OCI-LY7 (cell line): Measurements from ENCODE around the gene PCDHA4. TPM values are rescaled to one million over a fixed set of nuclear protein-coding genes. Genes with fewer than 3 reads are reported as not detected.
A peak's percentile ranks its signal among the peaks of the same experiment; 100 is the strongest.
"Not testable (repeated sequence)": the region's sequence is repeated elsewhere in the genome, so short reads cannot be mapped to it uniquely, and the experiment has no call there.

ENCODE experiments used
- BruUV-seq: library from RNA; stranded (reverse); fragments of 400-500 nt; replicated peaks from 2 replicates; lab custom pipeline; 2021; lab: Mats Ljungman, UMichigan
- CTCF ChIA-PET: fragments of 300-600 bp; sonication (Branson Sonifier 250); formaldehyde crosslinking; loops from one replicate; lab custom pipeline; 2022; ENCODE audit warnings: antibody characterized with exemption; ENCODE audit not compliant: unreplicated experiment; lab: Charles Lee
- POLR2A ChIA-PET: fragments of 300-600 bp; sonication (Branson Sonifier 250); formaldehyde crosslinking; loops from one replicate; lab custom pipeline; 2022; ENCODE audit warnings: antibody characterized with exemption; lab: Charles Lee
- DNase-seq: peaks from one replicate; pipeline ENCODE4 v3.0.0-alpha.2; 2015; ENCODE audit warnings: low spot score
- H2AFZ ChIP-seq: fragments of 200-600 bp; sonication (generic), shearing (Covaris generic); 2 replicates; pipeline ENCODE4 v1.6.1; 2014; ENCODE audit warnings: mild to moderate bottlenecking, antibody characterized with exemption, low read length, moderate library complexity
- H3K27ac ChIP-seq: fragments of 200-600 bp; sonication (generic); 2 replicates; pipeline ENCODE4 v1.5.1; 2014; ENCODE audit warnings: mixed run types, low read depth, mild to moderate bottlenecking, moderate library complexity, low read length, inconsistent platforms; ENCODE audit not compliant: poor library complexity, severe bottlenecking
- H3K36me3 ChIP-seq: fragments of 200-600 bp; sonication (generic); 2 replicates; pipeline ENCODE4 v1.6.1; 2014; ENCODE audit warnings: mild to moderate bottlenecking, antibody characterized with exemption, low read length, moderate library complexity, mixed read lengths; ENCODE audit not compliant: insufficient read depth
- H3K4me1 ChIP-seq: fragments of 200-600 bp; sonication (generic); 2 replicates; pipeline ENCODE4 v1.5.1; 2014; ENCODE audit warnings: mild to moderate bottlenecking, low read length; ENCODE audit not compliant: insufficient read depth, poor library complexity, severe bottlenecking
- H3K4me2 ChIP-seq: fragments of 200-600 bp; sonication (generic); 2 replicates; pipeline ENCODE4 v1.6.1; 2014; ENCODE audit warnings: mild to moderate bottlenecking, low read length
- H3K4me3 ChIP-seq: fragments of 200-600 bp; sonication (generic); 2 replicates; pipeline ENCODE4 v1.5.1; 2014; ENCODE audit warnings: mild to moderate bottlenecking, low read depth, low read length; ENCODE audit not compliant: poor library complexity, severe bottlenecking
- H3K79me2 ChIP-seq: fragments of 200-600 bp; sonication (generic); 2 replicates; pipeline ENCODE4 v1.6.1; 2016; ENCODE audit warnings: low read depth, mild to moderate bottlenecking, low read length, moderate library complexity, mixed read lengths; ENCODE audit not compliant: insufficient read depth
- H3K9me2 ChIP-seq: fragments of 200-600 bp; sonication (generic); 2 replicates; pipeline ENCODE4 v1.6.1; 2016; ENCODE audit warnings: mild to moderate bottlenecking, low read length, mixed read lengths; ENCODE audit not compliant: insufficient read depth
- H3K9me3 ChIP-seq: fragments of 200-600 bp; sonication (generic); 2 replicates; pipeline ENCODE4 v1.6.1; 2014; ENCODE audit warnings: mild to moderate bottlenecking, mixed run types, low read length, mixed read lengths
- H4K20me1 ChIP-seq: fragments of 200-600 bp; sonication (generic); 2 replicates; pipeline ENCODE4 v1.6.1; 2014; ENCODE audit warnings: mild to moderate bottlenecking, antibody characterized with exemption, low read length, moderate library complexity, mixed read lengths; ENCODE audit not compliant: insufficient read depth
- CTCF ChIP-seq: fragments of 200-600 bp; sonication (generic); conservative IDR thresholded peaks from 2 replicates; pipeline ENCODE4 v1.5.1; 2014; ENCODE audit warnings: mild to moderate bottlenecking, antibody characterized with exemption, low read length, moderate library complexity, mixed read lengths
- EZH2phosphoT487 ChIP-seq: fragments of 200-600 bp; sonication (generic); IDR thresholded peaks from 2 replicates; pipeline ENCODE4 v1.6.1; 2018; ENCODE audit warnings: low read depth, borderline replicate concordance, mild to moderate bottlenecking, mixed run types, antibody characterized with exemption, low read length, moderate library complexity, mixed read lengths
- intact Hi-C: fragments of 100-400 bp; cut with micrococcal nuclease; formaldehyde crosslinking; loops from one replicate; pipeline ENCODE4 v1.10.0; 2022; ENCODE audit not compliant: unreplicated experiment
- total RNA-seq, 2 experiments: library from RNA; depleted of rRNA in 1 of 2; stranded (reverse); fragments of >200 nt in 1 of 2; shearing (Covaris generic) in 1 of 2; gene quantifications; 2 replicates each; pipeline ENCODE4 v1.2.3, GENCODE V29; 2014 to 2022

Gene PCDHA4
- total RNA-seq, 2 experiments from 2014 or later: not detected

- H3K4me2 ChIP-seq: no peak within 1 kb of the TSS
- CTCF ChIA-PET: no interaction called here
These were observed 27.1 kb downstream of the PCDHA4 start, which contains the start of gene PCDHA7 for GRCh38 chr5:140833993-140834392. PCDHA7 (plus strand) TSS chr5:140834269; CDS start chr5:140834384, 115 bp downstream.

GRCh38 chr5:140834439-140835008, 27.7 kb downstream of the PCDHA4 start:
- intact Hi-C loops, CTCF ChIA-PET, H3K36me3 ChIP-seq, H4K20me1 ChIP-seq, H3K9me3 ChIP-seq, BruUV-seq, DNase-seq, H3K4me1 ChIP-seq, H3K27ac ChIP-seq, POLR2A ChIA-PET, H3K79me2 ChIP-seq, H3K9me2 ChIP-seq, H3K4me3 ChIP-seq, H2AFZ ChIP-seq, H3K4me2 ChIP-seq: not testable (repeated sequence)

More at GRCh38 chr5:140833993-140834392, 27.1 kb downstream of the PCDHA4 start, which contains the start of gene PCDHA7:
- Histone ChIP-seq H3K9me3 (no peaks in the 10 kb centered on the region), H3K4me1 (no peaks in the 10 kb centered on the region), H3K4me3 (no peak within 1 kb of the TSS), H2AFZ (no peak within 1 kb of the TSS), H3K36me3 (no peaks in the 10 kb centered on the region), H3K27ac (no peak within 1 kb of the TSS), H3K79me2 (no peaks in the 10 kb centered on the region), H3K9me2 (no peaks in the 10 kb centered on the region), H4K20me1 (no peaks in the 10 kb centered on the region)
- TF ChIP-seq EZH2phosphoT487: no peak
- peak; percentile 62 for TF ChIP-seq CTCF
- POLR2A ChIA-PET: no interaction called here
- intact Hi-C loops: no loop called here
- no peak for DNase-seq
- BruUV-seq: no TSS peak

GRCh38 chr5:140835622-140836510, 29.0 kb downstream of the PCDHA4 start:
- Histone ChIP-seq H3K4me1 (no peaks in the 10 kb centered on the region), H3K4me3 (no peak overlapping the region), H2AFZ (no peak overlapping the region), H3K36me3 (no peaks in the 10 kb centered on the region), H3K9me3 (no peaks in the 10 kb centered on the region), H3K79me2 (no peaks in the 10 kb centered on the region), H3K27ac (no peak overlapping the region), H3K4me2 (no peak overlapping the region), H3K9me2 (no peaks in the 10 kb centered on the region), H4K20me1 (no peaks in the 10 kb centered on the region)
- TF ChIP-seq EZH2phosphoT487: no peak
- no TSS peak for BruUV-seq
- intact Hi-C loops: no loop called here
- no peak for DNase-seq
- ChIA-PET POLR2A (no interaction called here), CTCF (no interaction called here)
